Endothelial cell of umbilical vein (primary cell): ENCODE results near the gene MYL3. TPM values are rescaled to one million over a fixed set of nuclear protein-coding genes. Genes with fewer than 3 reads are reported as not detected.

Source experiments
- BruUV-seq: library from RNA; stranded (reverse); fragments of 400-500 nt; replicated peaks from 2 replicates; lab custom pipeline; 2021; lab: Mats Ljungman, UMichigan
- CTCF ChIA-PET: fragments of 300-600, 350-600 bp; sonication (Branson Sonifier 250); formaldehyde crosslinking; loops from one replicate; lab custom pipeline; 2021; ENCODE audit warnings: antibody characterized with exemption, inconsistent platforms; lab: Charles Lee
- POLR2A ChIA-PET: fragments of 300-600, 350-600 bp; sonication (Branson Sonifier 250); formaldehyde crosslinking; loops from one replicate; lab custom pipeline; 2021; ENCODE audit warnings: antibody characterized with exemption, inconsistent platforms; lab: Charles Lee
- DNase-seq: peaks from one replicate; pipeline ENCODE4 v3.0.0-alpha.2; 2011; ENCODE audit warnings: low read depth, low spot score
- FAIRE-seq: peaks from 2 replicates; lab custom pipeline; 2011; peaks lifted over from hg19 to GRCh38; lab: Jason Lieb, UNC
- H2AFZ ChIP-seq: 2 replicates; pipeline ENCODE4 v1.6.0; 2012; ENCODE audit warnings: low read depth, low read length, control low read depth, inconsistent platforms
- H3K27ac ChIP-seq: 2 replicates; pipeline ENCODE4 v1.5.1; 2011; ENCODE audit warnings: low read depth, mild to moderate bottlenecking, control low read depth, low read length, moderate library complexity; ENCODE audit not compliant: insufficient read depth
- H3K27me3 ChIP-seq, 2 experiments: 2 replicates each; pipeline versions ENCODE4 v1.6.0 to v1.6.1; 2011; ENCODE audit warnings: low read length in 2 of 2, mixed read lengths in 1 of 2; ENCODE audit not compliant: control insufficient read depth in 2 of 2, insufficient read depth in 2 of 2
- H3K36me3 ChIP-seq, 2 experiments: 2 replicates in 1 of 2; 3 replicates in 1 of 2; pipeline ENCODE4 v1.5.1; 2011; ENCODE audit warnings: low read length in 2 of 2, mild to moderate bottlenecking in 1 of 2, moderate library complexity in 1 of 2; ENCODE audit not compliant: control insufficient read depth in 2 of 2, insufficient read depth in 2 of 2; ENCODE audit errors: extremely low read depth in 1 of 2
- H3K4me1 ChIP-seq: 3 replicates; pipeline ENCODE4 v1.5.1; 2011; ENCODE audit warnings: mild to moderate bottlenecking, low read length; ENCODE audit not compliant: control insufficient read depth, insufficient read depth; ENCODE audit errors: extremely low read depth
- H3K4me2 ChIP-seq: 2 replicates; pipeline ENCODE4 v1.6.1; 2011; ENCODE audit warnings: low read length, control low read depth, mixed read lengths; ENCODE audit not compliant: insufficient read depth
- H3K4me3 ChIP-seq, 3 experiments: fragments of 200-600 bp in 1 of 3; sonication (generic), shearing (Covaris generic) in 1 of 3; replicated peaks in 1 of 3; 2 replicates each; pipeline ENCODE4 v1.5.1; 2011 to 2016; ENCODE audit warnings: control low read depth in 3 of 3, low read length in 3 of 3, mild to moderate bottlenecking in 2 of 3, inconsistent platforms in 1 of 3, low read depth in 1 of 3, moderate library complexity in 1 of 3; ENCODE audit not compliant: insufficient read depth in 1 of 3
- H3K79me2 ChIP-seq: 2 replicates; pipeline ENCODE4 v1.6.0; 2012; ENCODE audit warnings: low read length, inconsistent platforms; ENCODE audit not compliant: control insufficient read depth, insufficient read depth
- H3K9ac ChIP-seq: replicated peaks from 2 replicates; pipeline ENCODE3; 2011; ENCODE audit warnings: low read length, control low read depth; ENCODE audit not compliant: insufficient read depth; ENCODE audit errors: extremely low read depth
- H3K9me1 ChIP-seq: replicated peaks from 3 replicates; pipeline ENCODE4 v1.6.0; 2011; ENCODE audit warnings: mild to moderate bottlenecking, low read length; ENCODE audit not compliant: control insufficient read depth, insufficient read depth; ENCODE audit errors: extremely low read depth
- H3K9me3 ChIP-seq: replicated peaks from 2 replicates; pipeline ENCODE4 v1.5.1; 2012; ENCODE audit warnings: low read length, inconsistent platforms; ENCODE audit not compliant: control insufficient read depth, insufficient read depth
- H4K20me1 ChIP-seq: replicated peaks from 2 replicates; pipeline ENCODE3; 2011; ENCODE audit warnings: mild to moderate bottlenecking, low read length; ENCODE audit not compliant: control insufficient read depth, insufficient read depth; ENCODE audit errors: extremely low read depth
- EZH2 ChIP-seq: IDR thresholded peaks from 2 replicates; pipeline ENCODE4 v1.6.1; 2012; ENCODE audit warnings: borderline replicate concordance, low read depth, mild to moderate bottlenecking, moderate library complexity, low read length, inconsistent platforms; ENCODE audit not compliant: severe bottlenecking
- MYC ChIP-seq: IDR thresholded peaks from one replicate; pipeline ENCODE4 v1.6.1; 2011; ENCODE audit warnings: mild to moderate bottlenecking, low read depth, low read length
- POLR2A ChIP-seq: IDR thresholded peaks from 2 replicates; pipeline ENCODE4 v1.6.1; 2012; ENCODE audit warnings: low read depth, mild to moderate bottlenecking, control low read depth, low read length
- POLR2AphosphoS5 ChIP-seq: IDR thresholded peaks from 2 replicates; pipeline ENCODE4 v1.6.1; 2012; ENCODE audit warnings: low read depth, mild to moderate bottlenecking, control low read depth, low read length, moderate library complexity; ENCODE audit not compliant: insufficient read depth
- dilution Hi-C: fragments of 300-500 bp; cut with MboI; formaldehyde crosslinking; loops from one replicate; pipeline ENCODE4 v1.15.0; 2019; ENCODE audit warnings: low sequenced_read_pairs; ENCODE audit not compliant: extremely low pct_ligation_motif_present
- intact Hi-C: fragments of 100-400 bp; cut with micrococcal nuclease; formaldehyde crosslinking; loops from one replicate; pipeline ENCODE4 v1.10.0; 2022
- polyA plus RNA-seq, 4 experiments: library from polyadenylated mRNA; depleted of rRNA in 3 of 4; stranded (reverse) in 3 of 4; unstranded in 1 of 4; fragments of >200 nt; gene quantifications; 2 replicates each; pipeline versions ENCODE4 v1.2.1 to v1.2.3, GENCODE V29; 2011 to 2012; ENCODE audit warnings: missing spikeins in 1 of 4
- total RNA-seq: library from RNA; stranded (reverse); gene quantifications from 2 replicates; pipeline ENCODE4 v1.2.3, GENCODE V29; 2021
- TF ChIP-seq, protein P1 (sequence below): IDR thresholded peaks from 2 replicates; pipeline ENCODE4 v1.6.1; 2011; ENCODE audit not compliant: insufficient read depth, insufficient read length
- TF ChIP-seq, protein P2 (sequence below), 2 donors: IDR thresholded peaks; 1 replicate in 1 of 2; 2 replicates in 1 of 2; pipeline ENCODE4 v1.5.1; 2011; ENCODE audit warnings: low read length in 2 of 2, mild to moderate bottlenecking in 2 of 2, moderate library complexity in 2 of 2, control low read depth in 1 of 2, inconsistent platforms in 1 of 2, low read depth in 1 of 2; ENCODE audit not compliant: insufficient read depth in 1 of 2; ENCODE audit errors: extremely low read depth in 1 of 2

The MYL3 gene
- total and polyA plus RNA-seq, 2 donors (not counting 3 experiments of a cell fraction or from before 2014, with no cell fraction given) = not detected

DNA sequence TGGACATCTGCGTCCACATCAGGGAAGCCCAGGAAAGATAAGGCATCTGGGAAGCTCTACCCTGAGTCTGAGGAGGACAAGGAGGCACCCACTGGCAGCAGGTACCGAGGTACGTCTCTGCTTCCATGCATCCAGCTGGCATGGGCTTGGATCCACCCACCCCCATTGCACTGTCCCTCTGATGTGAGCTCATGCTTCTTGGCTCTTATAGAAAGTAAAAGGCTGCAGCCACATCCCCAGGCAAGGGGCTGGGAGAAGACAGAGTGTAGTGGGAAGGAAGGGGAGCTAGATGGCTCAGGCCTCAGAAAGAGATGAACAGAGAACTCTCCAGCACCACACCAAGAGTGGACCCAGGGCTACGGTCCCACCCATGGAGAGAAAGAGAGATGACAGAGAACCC is 32.5 kb upstream of the MYL3 start:
- dilution Hi-C loops (no loop called here), intact Hi-C loops (loop anchor here (1.0 to 10.0 kb wide), 3 partner anchors 29 to 411 kb away; no protein-coding TSS in a partner anchor)
- POLR2A ChIA-PET = interaction anchor here (0.6 kb wide), 1 partner anchor 77 kb away, joined by 3 read pairs; no protein-coding TSS in a partner anchor
- no TSS peak for BruUV-seq
- peaks cover 6% of the 10 kb centered on the region for H3K4me1 ChIP-seq
- no peak overlapping the region for H2AFZ ChIP-seq
- H3K9ac ChIP-seq = no peak overlapping the region
- H3K27me3 ChIP-seq = no peaks in the 10 kb centered on the region
- no peaks in the 10 kb centered on the region for H3K9me3 ChIP-seq
- no peak overlapping the region for H3K27ac ChIP-seq
- DNase-seq (no peak), FAIRE-seq (no peak)
- H3K4me2 ChIP-seq = no peak overlapping the region
- CTCF ChIA-PET = interaction anchor here (0.6 to 4.4 kb wide), 15 partner anchors 10 to 232 kb away, joined by 3 to 31 read pairs (median 5); no protein-coding TSS in a partner anchor
- no peaks in the 10 kb centered on the region for H3K79me2 ChIP-seq
- no peaks in the 10 kb centered on the region for H3K9me1 ChIP-seq
- TF ChIP-seq POLR2A (no peak), EZH2 (no peak), POLR2AphosphoS5 (no peak), MYC (no peak)
- TF ChIP-seq, protein P1, sequence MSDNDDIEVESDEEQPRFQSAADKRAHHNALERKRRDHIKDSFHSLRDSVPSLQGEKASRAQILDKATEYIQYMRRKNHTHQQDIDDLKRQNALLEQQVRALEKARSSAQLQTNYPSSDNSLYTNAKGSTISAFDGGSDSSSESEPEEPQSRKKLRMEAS = no peak
- TF ChIP-seq, protein P2, sequence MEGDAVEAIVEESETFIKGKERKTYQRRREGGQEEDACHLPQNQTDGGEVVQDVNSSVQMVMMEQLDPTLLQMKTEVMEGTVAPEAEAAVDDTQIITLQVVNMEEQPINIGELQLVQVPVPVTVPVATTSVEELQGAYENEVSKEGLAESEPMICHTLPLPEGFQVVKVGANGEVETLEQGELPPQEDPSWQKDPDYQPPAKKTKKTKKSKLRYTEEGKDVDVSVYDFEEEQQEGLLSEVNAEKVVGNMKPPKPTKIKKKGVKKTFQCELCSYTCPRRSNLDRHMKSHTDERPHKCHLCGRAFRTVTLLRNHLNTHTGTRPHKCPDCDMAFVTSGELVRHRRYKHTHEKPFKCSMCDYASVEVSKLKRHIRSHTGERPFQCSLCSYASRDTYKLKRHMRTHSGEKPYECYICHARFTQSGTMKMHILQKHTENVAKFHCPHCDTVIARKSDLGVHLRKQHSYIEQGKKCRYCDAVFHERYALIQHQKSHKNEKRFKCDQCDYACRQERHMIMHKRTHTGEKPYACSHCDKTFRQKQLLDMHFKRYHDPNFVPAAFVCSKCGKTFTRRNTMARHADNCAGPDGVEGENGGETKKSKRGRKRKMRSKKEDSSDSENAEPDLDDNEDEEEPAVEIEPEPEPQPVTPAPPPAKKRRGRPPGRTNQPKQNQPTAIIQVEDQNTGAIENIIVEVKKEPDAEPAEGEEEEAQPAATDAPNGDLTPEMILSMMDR (IDR thresholded peaks at IDR 0.05; ENCODE audit: extremely low read depth in 1 of 2, insufficient read depth in 1 of 2, low read depth in 1 of 2, low read length in 2 of 2) = no peak
- no peaks in the 10 kb centered on the region for H3K36me3 ChIP-seq
- no peak overlapping the region for H3K4me3 ChIP-seq
- H4K20me1 ChIP-seq = no peaks in the 10 kb centered on the region
